ENCODE data around the gene ZBTB4.

GRCh38 chr17:7493941-7494340 lies 14.5 kb upstream of the ZBTB4 start:
- TF ChIP-seq CTCF (IDR thresholded peaks at IDR 0.05; ENCODE audit: insufficient read depth, low read depth, low read length) = no peak
- no peak for TF ChIP-seq EZH2 (IDR thresholded peaks at IDR 0.05; ENCODE audit: insufficient read depth, low read length)
